Natural killer cell (primary cell): ENCODE results near the gene CPEB3. TPM values are rescaled to one million over a fixed set of nuclear protein-coding genes. Genes with fewer than 3 reads are reported as not detected.

Source experiments
- ATAC-seq, 3 donors: fragments of 150-1000 bp in 2 of 3; fragments of 200-7000 bp in 1 of 3; cut with Tn5 transposase; 1 replicate in 1 of 3; 2 replicates in 2 of 3; pipeline ENCODE4 v1.10.0; 2021; ENCODE audit warnings: mild to moderate bottlenecking in 2 of 3, moderate library complexity in 2 of 3
- DNase-seq, 2 donors: peaks; one replicate each; pipeline versions ENCODE4 v3.0.0 to v3.0.0-alpha.2; 2013 to 2021; ENCODE audit warnings: mixed read lengths in 1 of 2
- H3K27ac ChIP-seq: one replicate; pipeline ENCODE4 v1.5.1; 2013; ENCODE audit warnings: mild to moderate bottlenecking, low read length
- H3K27me3 ChIP-seq: one replicate; pipeline ENCODE4 v1.6.1; 2013; ENCODE audit warnings: low read length; ENCODE audit not compliant: control insufficient read depth, insufficient read depth
- H3K36me3 ChIP-seq: one replicate; pipeline ENCODE4 v1.6.1; 2013; ENCODE audit warnings: low read length; ENCODE audit not compliant: control insufficient read depth, insufficient read depth
- H3K4me1 ChIP-seq: one replicate; pipeline ENCODE4 v1.6.1; 2013; ENCODE audit warnings: low read length; ENCODE audit not compliant: control insufficient read depth, insufficient read depth
- H3K4me3 ChIP-seq: one replicate; pipeline ENCODE4 v1.5.1; 2013; ENCODE audit warnings: low read length
- H3K9me3 ChIP-seq: one replicate; pipeline ENCODE4 v1.6.1; 2013; ENCODE audit warnings: low read length; ENCODE audit not compliant: control insufficient read depth, insufficient read depth
- H3K27ac Mint-ChIP-seq, 2 donors: one replicate each; pipeline ENCODE4 v1.8.0; 2022; ENCODE audit warnings: mild to moderate bottlenecking in 2 of 2, mixed read lengths in 2 of 2, moderate library complexity in 1 of 2
- H3K27me3 Mint-ChIP-seq, 2 donors: one replicate each; pipeline ENCODE4 v1.8.0; 2022; ENCODE audit warnings: low read depth in 2 of 2, mixed read lengths in 2 of 2
- H3K36me3 Mint-ChIP-seq: one replicate; pipeline ENCODE4 v1.8.0; 2022; ENCODE audit warnings: mixed read lengths
- H3K4me1 Mint-ChIP-seq, 2 donors: one replicate each; pipeline ENCODE4 v1.8.0; 2022; ENCODE audit warnings: mixed read lengths in 2 of 2
- H3K4me3 Mint-ChIP-seq: one replicate; pipeline ENCODE4 v1.8.0; 2022; ENCODE audit warnings: mild to moderate bottlenecking, moderate library complexity, mixed read lengths
- H3K9me3 Mint-ChIP-seq, 2 donors: one replicate each; pipeline ENCODE4 v1.8.0; 2022; ENCODE audit warnings: mixed read lengths in 2 of 2
- CTCF ChIP-seq: fragments of 200-600 bp; IDR thresholded peaks from one replicate; pipeline ENCODE4 v1.8.0; 2022; ENCODE audit warnings: antibody characterized with exemption
- WGBS: methylation state at CpG from one replicate; pipeline ENCODE4 v1.1.7; 2013; ENCODE audit warnings: missing lambda C conversion rate; ENCODE audit not compliant: insufficient coverage; 5-methylcytosine and 5-hydroxymethylcytosine counted together
- intact Hi-C: fragments of 100-400 bp; cut with micrococcal nuclease; formaldehyde crosslinking; loops from one replicate; pipeline ENCODE4 v1.14.2; 2022
- total RNA-seq, 4 donors: library from RNA; stranded (reverse); fragments of 120-200 nt in 1 of 4; gene quantifications; one replicate each; pipeline versions ENCODE4 v1.2.3 to v1.2.4, GENCODE V29; 2013 to 2022

The CPEB3 gene
- total RNA-seq, 3 donors from 2014 or later (not counting 1 experiment from before 2014, with no cell fraction given): 3.6 to 6.9 (median 5.4) TPM

- Histone ChIP-seq H3K27me3 (no peaks in the 10 kb centered on the region), H3K27ac (no peak overlapping the region), H3K9me3 (no peaks in the 10 kb centered on the region), H3K4me1 (no peaks in the 10 kb centered on the region), H3K4me3 (no peak overlapping the region), H3K36me3 (peaks cover 2% of the 10 kb centered on the region)
- DNase-seq: no peak
- no peaks in the 10 kb centered on the region for H3K4me1 Mint-ChIP-seq
- 95% methylated on average over 5 of the region's 6 CpGs for WGBS
- no peak overlapping the region for H3K4me3 Mint-ChIP-seq
- H3K9me3 Mint-ChIP-seq: no peaks in the 10 kb centered on the region
- H3K36me3 Mint-ChIP-seq: peaks cover 6% of the 10 kb centered on the region
- no peak overlapping the region for H3K27ac Mint-ChIP-seq
- intact Hi-C loops: no loop called here
- no peak for TF ChIP-seq CTCF
- no peaks in the 10 kb centered on the region for H3K27me3 Mint-ChIP-seq
- ATAC-seq: no peak
Measured at GRCh38 chr10:92074126-92074887, 216.6 kb downstream of the CPEB3 start.

DNA sequence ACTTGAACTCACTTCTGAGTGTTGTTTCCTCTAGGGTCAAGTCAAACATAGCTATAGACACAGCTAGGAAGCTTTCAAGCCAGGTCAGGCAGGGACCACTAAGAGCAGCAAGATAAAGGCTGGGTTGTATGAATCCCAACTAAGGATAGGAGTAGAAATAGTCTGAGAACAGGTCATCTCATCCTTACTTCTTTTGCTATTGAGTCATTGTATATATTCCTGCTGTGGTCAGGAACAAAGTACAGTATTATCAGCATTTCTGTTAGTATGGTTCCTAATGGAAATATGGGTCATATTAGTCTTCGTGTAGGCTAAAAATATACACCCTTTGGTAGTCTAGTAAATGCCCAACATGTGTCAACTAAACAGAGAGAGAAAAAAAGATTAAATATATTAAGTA, 222.0 kb downstream of the CPEB3 start:
- Histone ChIP-seq H3K27me3 (no peaks in the 10 kb centered on the region), H3K9me3 (no peaks in the 10 kb centered on the region), H3K36me3 (no peaks in the 10 kb centered on the region), H3K27ac (no peak overlapping the region), H3K4me1 (no peaks in the 10 kb centered on the region), H3K4me3 (no peak overlapping the region)
- no peak for TF ChIP-seq CTCF
- Mint-ChIP-seq H3K27me3 (no peaks in the 10 kb centered on the region), H3K36me3 (no peaks in the 10 kb centered on the region), H3K9me3 (no peaks in the 10 kb centered on the region), H3K27ac (no peak overlapping the region), H3K4me1 (no peaks in the 10 kb centered on the region), H3K4me3 (no peak overlapping the region)
- WGBS: no CpG with 5 or more reads among the region's 1 CpG
- DNase-seq: no peak
- intact Hi-C loops: no loop called here
- ATAC-seq: no peak

- Mint-ChIP-seq H3K9me3 (no peaks in the 10 kb centered on the region), H3K36me3 (no peaks in the 10 kb centered on the region), H3K4me1 (no peaks in the 10 kb centered on the region), H3K27ac (no peak overlapping the region), H3K4me3 (no peak overlapping the region), H3K27me3 (no peaks in the 10 kb centered on the region)
- Histone ChIP-seq H3K9me3 (no peaks in the 10 kb centered on the region), H3K27ac (no peak overlapping the region), H3K36me3 (no peaks in the 10 kb centered on the region), H3K27me3 (no peaks in the 10 kb centered on the region), H3K4me1 (no peaks in the 10 kb centered on the region), H3K4me3 (no peak overlapping the region)
- WGBS: 97% methylated on average over 4 of the region's 4 CpGs
- no peak for TF ChIP-seq CTCF
- intact Hi-C loops: no loop called here
- DNase-seq (no peak), ATAC-seq (no peak)
Measured at GRCh38 chr10:92066386-92066785, 224.5 kb downstream of the CPEB3 start.

DNA sequence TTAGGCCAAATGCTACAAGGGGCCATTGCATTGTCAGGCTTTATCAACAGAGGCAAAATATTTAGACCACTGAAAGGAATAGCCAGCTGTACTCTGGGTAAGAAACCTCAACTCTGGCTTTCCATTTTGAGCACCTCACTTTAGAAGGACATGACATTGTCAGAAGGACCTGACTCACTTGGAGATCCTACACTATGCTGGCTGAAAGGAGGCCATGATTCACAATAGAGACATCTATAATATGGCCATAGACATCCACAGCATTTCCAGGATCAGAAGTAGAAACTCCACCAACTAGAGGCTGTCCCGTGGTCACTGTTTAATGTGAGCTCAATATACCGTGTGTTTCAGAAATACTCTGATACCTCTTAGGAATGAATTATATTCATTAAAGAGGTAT, 226.4 kb downstream of the CPEB3 start:
- no peaks in the 10 kb centered on the region for H3K9me3 Mint-ChIP-seq
- Histone ChIP-seq H3K36me3 (no peaks in the 10 kb centered on the region), H3K27me3 (no peaks in the 10 kb centered on the region), H3K9me3 (no peaks in the 10 kb centered on the region), H3K27ac (no peak overlapping the region), H3K4me3 (no peak overlapping the region), H3K4me1 (no peaks in the 10 kb centered on the region)
- H3K4me1 Mint-ChIP-seq: no peaks in the 10 kb centered on the region
- no peaks in the 10 kb centered on the region for H3K36me3 Mint-ChIP-seq
- intact Hi-C loops: no loop called here
- DNase-seq: no peak
- ATAC-seq: no peak
- H3K4me3 Mint-ChIP-seq: no peak overlapping the region
- TF ChIP-seq CTCF: no peak
- 100% methylated on average over 2 of the region's 2 CpGs for WGBS
- no peak overlapping the region for H3K27ac Mint-ChIP-seq
- H3K27me3 Mint-ChIP-seq: no peaks in the 10 kb centered on the region
